Skeletal muscle tissue (tissue), 4 donors: ENCODE results near the gene STX8. TPM values are rescaled to one million over a fixed set of nuclear protein-coding genes. Genes with fewer than 3 reads are reported as not detected.

Source experiments
- H3K27ac ChIP-seq: one replicate; pipeline ENCODE4 v1.7.0; 2013; ENCODE audit warnings: mild to moderate bottlenecking, low read depth, low read length, inconsistent platforms
- H3K27me3 ChIP-seq, 3 donors: one replicate each; pipeline ENCODE4 v1.7.0; 2013; ENCODE audit warnings: low read length in 3 of 3; ENCODE audit not compliant: control insufficient read depth in 3 of 3, insufficient read depth in 3 of 3
- H3K36me3 ChIP-seq, 3 donors: one replicate each; pipeline ENCODE4 v1.7.0; 2013; ENCODE audit warnings: low read length in 3 of 3; ENCODE audit not compliant: control insufficient read depth in 3 of 3, insufficient read depth in 3 of 3
- H3K4me1 ChIP-seq, 3 donors: one replicate each; pipeline ENCODE4 v1.7.0; 2013; ENCODE audit warnings: low read length in 3 of 3, mild to moderate bottlenecking in 3 of 3; ENCODE audit not compliant: control insufficient read depth in 3 of 3, insufficient read depth in 3 of 3
- H3K4me3 ChIP-seq, 3 donors: one replicate each; pipeline ENCODE4 v1.7.0; 2013; ENCODE audit warnings: low read length in 3 of 3
- H3K9ac ChIP-seq, 3 donors: one replicate each; pipeline ENCODE4 v1.7.0; 2013; ENCODE audit warnings: low read length in 3 of 3, mild to moderate bottlenecking in 3 of 3, moderate library complexity in 2 of 3, low read depth in 1 of 3
- H3K9me3 ChIP-seq, 3 donors: one replicate each; pipeline ENCODE4 v1.7.0; 2013; ENCODE audit warnings: low read length in 3 of 3; ENCODE audit not compliant: control insufficient read depth in 3 of 3
- total RNA-seq: library from RNA; depleted of rRNA; stranded (reverse); fragments of >200 nt; gene quantifications from one replicate; pipeline ENCODE4 v1.2.3, GENCODE V29; 2014
- donor health status: Osteomylitis.

The STX8 gene
- total RNA-seq, 1 donor from 2014 or later = 68.4 TPM

- peaks cover 0 to 3% (median 0%) of the 10 kb centered on the region in 3 donors for H3K27me3 ChIP-seq
Measured at GRCh38 chr17:9225305-9226101, 350.1 kb downstream of the STX8 start.

DNA sequence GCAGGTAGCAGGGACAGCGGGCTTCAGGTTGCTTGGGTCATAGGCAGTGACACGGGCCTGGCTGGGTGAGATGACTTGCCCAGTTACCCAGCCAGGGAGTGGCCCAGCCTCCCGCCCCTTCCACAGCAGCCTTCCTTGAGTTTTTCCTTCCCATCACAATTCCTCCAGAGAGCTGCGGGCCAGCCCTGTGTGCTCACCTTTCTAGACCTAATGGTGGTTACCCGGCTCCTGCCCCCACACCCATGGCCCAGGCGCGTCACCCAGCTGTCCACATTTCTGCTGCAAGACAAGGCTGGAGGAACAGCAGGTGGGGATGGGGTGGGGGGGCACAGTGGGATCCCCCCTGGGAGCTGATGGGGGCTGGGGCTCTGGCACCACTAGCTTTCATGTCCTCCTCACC, 351.1 kb downstream of the STX8 start:
- no peak overlapping the region for H3K4me3 ChIP-seq
- no peak overlapping the region for H3K27ac ChIP-seq
- no peaks in the 10 kb centered on the region for H3K36me3 ChIP-seq
- peaks cover 0 to 15% (median 7%) of the 10 kb centered on the region in 3 donors for H3K4me1 ChIP-seq
- no peak overlapping the region for H3K9ac ChIP-seq
- H3K9me3 ChIP-seq = no peaks in the 10 kb centered on the region
- peaks cover 0 to under 1% (median 0%) of the 10 kb centered on the region in 3 donors for H3K27me3 ChIP-seq

More at GRCh38 chr17:9225305-9226101, 350.1 kb downstream of the STX8 start:
- no peak overlapping the region for H3K27ac ChIP-seq
- H3K9ac ChIP-seq = no peak overlapping the region
- H3K4me3 ChIP-seq = no peak overlapping the region
- H3K9me3 ChIP-seq = no peaks in the 10 kb centered on the region
- no peaks in the 10 kb centered on the region for H3K36me3 ChIP-seq
- peaks cover 0 to 15% (median 7%) of the 10 kb centered on the region in 3 donors for H3K4me1 ChIP-seq

- no peak overlapping the region for H3K27ac ChIP-seq
- H3K27me3 ChIP-seq = no peaks in the 10 kb centered on the region
- H3K9ac ChIP-seq = no peak overlapping the region
- no peaks in the 10 kb centered on the region for H3K36me3 ChIP-seq
- H3K9me3 ChIP-seq = no peaks in the 10 kb centered on the region
- no peak overlapping the region for H3K4me3 ChIP-seq
- H3K4me1 ChIP-seq = peaks cover 0 to 10% (median 7%) of the 10 kb centered on the region in 3 donors
Measured at GRCh38 chr17:9223531-9223930, 352.1 kb downstream of the STX8 start.

DNA sequence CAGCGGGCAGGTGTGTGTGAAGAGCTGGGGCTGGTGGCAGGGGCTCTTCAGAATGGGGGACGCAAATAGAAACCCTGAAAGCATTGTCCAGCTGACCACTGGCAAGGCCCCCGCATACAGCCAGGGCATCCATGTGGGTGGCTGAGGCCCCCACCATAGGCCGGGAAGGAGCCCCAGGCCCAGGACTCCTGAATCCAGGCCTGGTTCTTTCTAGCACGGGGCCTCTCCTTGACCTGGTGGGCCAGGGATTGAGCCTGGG, 353.8 kb downstream of the STX8 start:
- H3K9me3 ChIP-seq = no peaks in the 10 kb centered on the region
- no peaks in the 10 kb centered on the region for H3K27me3 ChIP-seq
- peaks cover 2 to 9% (median 4%) of the 10 kb centered on the region in 3 donors for H3K4me1 ChIP-seq
- H3K4me3 ChIP-seq = no peak overlapping the region
- H3K36me3 ChIP-seq = no peaks in the 10 kb centered on the region
- H3K9ac ChIP-seq = no peak overlapping the region
- no peak overlapping the region for H3K27ac ChIP-seq

DNA sequence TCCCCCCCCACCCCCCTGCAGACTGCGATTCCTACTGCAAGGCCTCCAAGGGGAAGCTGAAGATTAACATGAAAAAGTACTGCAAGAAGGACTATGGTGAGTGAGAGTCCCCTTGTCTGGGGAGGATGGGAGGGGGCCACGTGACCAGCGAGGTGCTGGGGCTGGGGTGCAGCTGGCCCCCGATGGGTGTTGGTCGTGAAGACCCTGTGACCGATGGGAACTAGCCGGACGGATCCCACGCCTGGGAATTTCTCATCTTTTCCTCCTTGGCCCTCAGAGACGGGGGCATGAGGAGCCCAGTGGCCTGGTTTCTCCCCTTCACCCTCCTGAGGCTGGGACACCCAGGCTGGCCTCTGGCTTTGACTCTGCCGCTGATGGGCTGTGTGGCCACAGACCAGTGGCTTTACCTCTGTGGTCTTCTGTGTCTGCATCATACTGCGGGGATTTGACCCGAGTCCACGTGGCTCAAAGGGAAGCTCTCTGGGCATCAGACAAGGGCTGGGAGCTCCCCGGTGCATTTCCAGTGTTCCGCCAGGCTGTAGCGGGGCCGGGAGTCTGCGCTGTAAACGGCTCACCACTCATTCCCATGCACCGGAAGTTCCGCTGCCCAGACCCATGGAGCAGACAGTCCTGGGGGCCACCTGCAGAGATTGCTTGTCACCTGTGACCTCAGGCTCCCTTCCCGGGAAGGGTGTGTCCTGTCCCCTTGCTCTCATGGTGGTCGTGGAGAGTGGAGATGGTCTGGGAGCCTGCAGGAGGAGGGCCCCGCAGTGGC, 354.3 kb downstream of the STX8 start:
- no peaks in the 10 kb centered on the region for H3K36me3 ChIP-seq
- no peaks in the 10 kb centered on the region for H3K27me3 ChIP-seq
- H3K4me1 ChIP-seq = peaks cover 2 to 10% (median 4%) of the 10 kb centered on the region in 3 donors
- no peak overlapping the region for H3K4me3 ChIP-seq
- no peak overlapping the region for H3K27ac ChIP-seq
- peaks cover 0 to 2% (median 0%) of the 10 kb centered on the region in 3 donors for H3K9me3 ChIP-seq
- no peak overlapping the region for H3K9ac ChIP-seq

GRCh38 chr17:9220398-9221146, 355.0 kb downstream of the STX8 start:
- H3K27ac ChIP-seq = no peak overlapping the region
- H3K9ac ChIP-seq = no peak overlapping the region
- no peaks in the 10 kb centered on the region for H3K36me3 ChIP-seq
- H3K4me3 ChIP-seq = no peak overlapping the region
- H3K9me3 ChIP-seq = peaks cover 0 to 4% (median 0%) of the 10 kb centered on the region in 3 donors
- no peaks in the 10 kb centered on the region for H3K27me3 ChIP-seq
- peaks cover 2 to 10% (median 4%) of the 10 kb centered on the region in 3 donors for H3K4me1 ChIP-seq

GRCh38 chr17:9219631-9220397, 355.8 kb downstream of the STX8 start:
- H3K4me1 ChIP-seq = peaks cover 2 to 10% (median 4%) of the 10 kb centered on the region in 3 donors
- peaks cover 0 to 4% (median 0%) of the 10 kb centered on the region in 3 donors for H3K9me3 ChIP-seq
- peak overlapping the region in 1 of 3 donors; percentile 43 for H3K9ac ChIP-seq
- H3K36me3 ChIP-seq = no peaks in the 10 kb centered on the region
- H3K27me3 ChIP-seq = no peaks in the 10 kb centered on the region
- H3K4me3 ChIP-seq = no peak overlapping the region
- H3K27ac ChIP-seq = no peak overlapping the region

DNA sequence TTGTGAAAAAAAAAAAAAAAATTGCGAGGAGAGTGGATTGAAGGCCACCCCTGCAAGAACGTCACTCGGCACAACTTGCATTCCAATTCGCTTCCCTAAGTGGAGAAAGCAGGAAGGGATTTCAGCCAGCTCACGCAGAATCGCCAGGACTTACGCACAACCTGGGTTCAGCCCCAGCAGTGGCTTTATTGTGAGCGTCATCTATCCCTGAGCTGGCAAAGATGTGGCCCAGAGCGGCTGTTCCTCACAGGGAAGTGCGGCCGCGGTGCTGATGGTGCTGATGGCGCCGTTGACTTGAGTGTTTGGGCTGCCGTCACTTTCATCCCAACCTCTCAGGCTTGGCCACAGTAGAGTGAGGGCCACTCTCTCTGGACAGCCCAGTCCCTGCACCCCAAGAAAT, 356.7 kb downstream of the STX8 start:
- Histone ChIP-seq H3K27me3 (no peaks in the 10 kb centered on the region), H3K4me1 (peaks cover 2 to 10% (median 4%) of the 10 kb centered on the region in 3 donors)

DNA sequence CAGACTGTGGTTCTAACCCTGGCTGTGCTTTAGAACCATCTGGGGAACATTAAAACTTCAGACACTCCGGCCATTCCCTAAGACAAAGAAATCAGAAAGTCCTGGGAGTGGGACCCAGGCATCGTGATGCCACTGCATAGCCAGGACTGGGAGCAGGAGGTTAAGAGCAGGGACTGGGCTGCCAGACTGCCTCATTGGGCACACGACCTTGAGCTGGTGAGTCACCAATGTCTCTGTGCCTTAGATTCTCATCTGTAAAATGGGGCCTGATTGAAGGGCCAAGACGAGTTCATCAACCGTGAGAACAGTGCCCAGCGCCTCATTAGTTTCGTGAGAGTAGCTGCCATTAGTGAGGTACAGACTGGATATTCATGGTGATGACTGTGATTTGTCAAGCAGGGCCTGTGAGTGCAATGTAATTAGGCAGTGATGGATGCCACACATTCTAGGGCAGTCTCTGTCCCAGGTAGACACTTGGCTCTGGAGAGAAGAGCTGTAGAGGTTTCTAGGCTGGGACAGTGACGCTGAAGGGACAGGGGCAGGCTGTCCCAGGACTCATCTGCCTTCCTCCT, 357.5 kb downstream of the STX8 start:
- no peaks in the 10 kb centered on the region for H3K36me3 ChIP-seq
- H3K4me3 ChIP-seq = no peak overlapping the region
- no peak overlapping the region for H3K27ac ChIP-seq
- peaks cover 0 to 4% (median 0%) of the 10 kb centered on the region in 3 donors for H3K9me3 ChIP-seq
- peaks cover 2 to 10% (median 4%) of the 10 kb centered on the region in 3 donors for H3K4me1 ChIP-seq
- H3K9ac ChIP-seq = no peak overlapping the region
- H3K27me3 ChIP-seq = no peaks in the 10 kb centered on the region

More for the DNA sequence above, 356.7 kb downstream of the STX8 start:
- Histone ChIP-seq H3K9me3 (peaks cover 0 to 4% (median 0%) of the 10 kb centered on the region in 3 donors), H3K27ac (no peak overlapping the region), H3K36me3 (no peaks in the 10 kb centered on the region), H3K9ac (no peak overlapping the region), H3K4me3 (no peak overlapping the region)
